T-helper 17 cell (primary cell): Measurements from ENCODE around the gene EEF1E1. TPM values are rescaled to one million over a fixed set of nuclear protein-coding genes. Genes with fewer than 3 reads are reported as not detected.

Source experiments
- ATAC-seq: fragments of 150-1000 bp; cut with Tn5 transposase; 2 replicates; pipeline ENCODE4 v1.10.0; 2021; ENCODE audit warnings: mild to moderate bottlenecking, moderate library complexity
- DNase-seq, 3 donors: peaks; one replicate each; pipeline versions ENCODE4 v3.0.0 to v3.0.0-alpha.2; 2020 to 2021
- H3K9me3 ChIP-seq: one replicate; pipeline ENCODE4 v1.7.0; 2013; ENCODE audit warnings: low read length, mild to moderate bottlenecking; ENCODE audit not compliant: control insufficient read depth, poor library complexity, severe bottlenecking
- H3K27ac Mint-ChIP-seq: one replicate; pipeline ENCODE4 v1.8.0; 2022; ENCODE audit warnings: mild to moderate bottlenecking, moderate library complexity, mixed read lengths
- H3K27me3 Mint-ChIP-seq: one replicate; pipeline ENCODE4 v1.8.0; 2022; ENCODE audit warnings: mixed read lengths
- H3K36me3 Mint-ChIP-seq: one replicate; pipeline ENCODE4 v1.8.0; 2022; ENCODE audit warnings: low read depth, mixed read lengths
- H3K4me1 Mint-ChIP-seq: one replicate; pipeline ENCODE4 v1.8.0; 2022; ENCODE audit warnings: mild to moderate bottlenecking, mixed read lengths
- H3K4me3 Mint-ChIP-seq: one replicate; pipeline ENCODE4 v1.8.0; 2022; ENCODE audit warnings: mild to moderate bottlenecking, moderate library complexity, mixed read lengths
- total RNA-seq, 4 donors: library from RNA in 2 of 4; stranded (reverse) in 2 of 4; gene quantifications; one replicate each; pipeline ENCODE4 v1.2.3 and lab custom pipeline; 2022 to 2026

EEF1E1 gene
- total RNA-seq, 2 donors from 2014 or later: 11.7 to 15.5 TPM

GRCh38 chr6:8110117-8110721, 7.9 kb upstream of the EEF1E1 start:
- H3K9me3 ChIP-seq: no peaks in the 10 kb centered on the region
- ATAC-seq (no peak), DNase-seq (no peak)
- Mint-ChIP-seq H3K4me3 (no peak overlapping the region), H3K36me3 (peaks cover 2% of the 10 kb centered on the region), H3K4me1 (no peaks in the 10 kb centered on the region), H3K27me3 (peaks cover 50% of the 10 kb centered on the region), H3K27ac (no peak overlapping the region)

- no peak overlapping the region for H3K4me3 Mint-ChIP-seq
- ATAC-seq (no peak), DNase-seq (no peak)
- no peak overlapping the region for H3K27ac Mint-ChIP-seq
- peaks cover 2% of the 10 kb centered on the region for H3K36me3 Mint-ChIP-seq
- H3K27me3 Mint-ChIP-seq: peaks cover 55% of the 10 kb centered on the region
- no peaks in the 10 kb centered on the region for H3K4me1 Mint-ChIP-seq
- H3K9me3 ChIP-seq: no peaks in the 10 kb centered on the region
Measured at GRCh38 chr6:8108759-8109539, 6.6 kb upstream of the EEF1E1 start.

- Mint-ChIP-seq H3K4me1 (no peaks in the 10 kb centered on the region), H3K4me3 (no peak overlapping the region), H3K36me3 (peaks cover 2% of the 10 kb centered on the region), H3K27me3 (peaks cover 55% of the 10 kb centered on the region), H3K27ac (no peak overlapping the region)
- DNase-seq (no peak), ATAC-seq (no peak)
- no peaks in the 10 kb centered on the region for H3K9me3 ChIP-seq
Measured at GRCh38 chr6:8108031-8108660, 5.8 kb upstream of the EEF1E1 start.

GRCh38 chr6:8105791-8106190, 3.4 kb upstream of the EEF1E1 start:
- ATAC-seq: no peak
- peaks cover 47% of the 10 kb centered on the region for H3K27me3 Mint-ChIP-seq

GRCh38 chr6:8103726-8104125, 1.4 kb upstream of the EEF1E1 start:
- ATAC-seq: no peak

More at GRCh38 chr6:8105791-8106190, 3.4 kb upstream of the EEF1E1 start:
- no peaks in the 10 kb centered on the region for H3K9me3 ChIP-seq
- Mint-ChIP-seq H3K27ac (no peak overlapping the region), H3K4me3 (no peak overlapping the region), H3K4me1 (peaks cover 13% of the 10 kb centered on the region), H3K36me3 (peaks cover 4% of the 10 kb centered on the region)
- no peak for DNase-seq

GRCh38 chr6:8100159-8100854, 2.0 kb downstream of the EEF1E1 start:
- DNase-seq: no peak
- Mint-ChIP-seq H3K27ac (no peak overlapping the region), H3K36me3 (peaks cover 2% of the 10 kb centered on the region), H3K4me1 (peaks cover 21% of the 10 kb centered on the region), H3K4me3 (peak overlapping the region; percentile 33), H3K27me3 (peaks cover 5% of the 10 kb centered on the region)
- ATAC-seq: no peak
- no peaks in the 10 kb centered on the region for H3K9me3 ChIP-seq

More at GRCh38 chr6:8103726-8104125, 1.4 kb upstream of the EEF1E1 start:
- H3K4me1 Mint-ChIP-seq: peaks cover 21% of the 10 kb centered on the region
- no peaks in the 10 kb centered on the region for H3K9me3 ChIP-seq
- no peak overlapping the region for H3K4me3 Mint-ChIP-seq
- peaks cover 33% of the 10 kb centered on the region for H3K27me3 Mint-ChIP-seq
- H3K36me3 Mint-ChIP-seq: peaks cover 4% of the 10 kb centered on the region
- no peak overlapping the region for H3K27ac Mint-ChIP-seq
- DNase-seq: no peak

GRCh38 chr6:8090650-8091049, 11.7 kb downstream of the EEF1E1 start:
- Mint-ChIP-seq H3K36me3 (peaks cover 21% of the 10 kb centered on the region), H3K4me3 (no peak overlapping the region), H3K27ac (no peak overlapping the region), H3K27me3 (no peaks in the 10 kb centered on the region), H3K4me1 (peaks cover 5% of the 10 kb centered on the region)
- DNase-seq: no peak
- ATAC-seq: no peak
- H3K9me3 ChIP-seq: no peaks in the 10 kb centered on the region

GRCh38 chr6:8088886-8089285, 13.5 kb downstream of the EEF1E1 start:
- H3K36me3 Mint-ChIP-seq: peaks cover 21% of the 10 kb centered on the region
- H3K4me3 Mint-ChIP-seq: no peak overlapping the region
- ATAC-seq: no peak
- H3K27ac Mint-ChIP-seq: no peak overlapping the region
- no peaks in the 10 kb centered on the region for H3K9me3 ChIP-seq
- H3K27me3 Mint-ChIP-seq: no peaks in the 10 kb centered on the region
- DNase-seq: no peak
- H3K4me1 Mint-ChIP-seq: peaks cover 5% of the 10 kb centered on the region

GRCh38 chr6:8087870-8088754, 14.2 kb downstream of the EEF1E1 start:
- Mint-ChIP-seq H3K27me3 (no peaks in the 10 kb centered on the region), H3K4me3 (no peak overlapping the region), H3K4me1 (peaks cover 5% of the 10 kb centered on the region), H3K27ac (no peak overlapping the region), H3K36me3 (peaks cover 23% of the 10 kb centered on the region)
- H3K9me3 ChIP-seq: no peaks in the 10 kb centered on the region
- DNase-seq (no peak), ATAC-seq (no peak)

GRCh38 chr6:8086755-8087306, 15.5 kb downstream of the EEF1E1 start:
- Mint-ChIP-seq H3K27ac (peak overlapping the region; percentile 69), H3K27me3 (no peaks in the 10 kb centered on the region), H3K4me1 (peaks cover 6% of the 10 kb centered on the region), H3K4me3 (no peak overlapping the region), H3K36me3 (peaks cover 23% of the 10 kb centered on the region)
- ATAC-seq (no peak), DNase-seq (no peak)
- no peaks in the 10 kb centered on the region for H3K9me3 ChIP-seq

- H3K4me3 Mint-ChIP-seq: no peak overlapping the region
- H3K27me3 Mint-ChIP-seq: no peaks in the 10 kb centered on the region
- DNase-seq: no peak
- H3K4me1 Mint-ChIP-seq: peaks cover 6% of the 10 kb centered on the region
- H3K9me3 ChIP-seq: no peaks in the 10 kb centered on the region
- ATAC-seq: no peak
- H3K27ac Mint-ChIP-seq: no peak overlapping the region
- peaks cover 22% of the 10 kb centered on the region for H3K36me3 Mint-ChIP-seq
Measured at GRCh38 chr6:8085053-8085511, 17.3 kb downstream of the EEF1E1 start.

- no peaks in the 10 kb centered on the region for H3K27me3 Mint-ChIP-seq
- H3K36me3 Mint-ChIP-seq: peaks cover 21% of the 10 kb centered on the region
- no peak overlapping the region for H3K4me3 Mint-ChIP-seq
- ATAC-seq: no peak
- no peak for DNase-seq
- H3K4me1 Mint-ChIP-seq: peaks cover 6% of the 10 kb centered on the region
- H3K9me3 ChIP-seq: no peaks in the 10 kb centered on the region
- no peak overlapping the region for H3K27ac Mint-ChIP-seq
Measured at GRCh38 chr6:8084586-8084985, 17.8 kb downstream of the EEF1E1 start.
